Epithelial cell of proximal tubule (primary cell): ENCODE results near the gene SORBS1. TPM values are rescaled to one million over a fixed set of nuclear protein-coding genes. Genes with fewer than 3 reads are reported as not detected.

ENCODE experiments used
- DNase-seq: peaks from one replicate; pipeline ENCODE4 v3.0.0-alpha.2; 2011; ENCODE audit warnings: low read depth
- H3K4me3 ChIP-seq: 2 replicates; pipeline ENCODE4 v1.5.1; 2011; ENCODE audit warnings: low read depth, mild to moderate bottlenecking, low read length
- CTCF ChIP-seq: conservative IDR thresholded peaks from 2 replicates; pipeline ENCODE4 v1.5.1; 2012; ENCODE audit warnings: low read depth, mild to moderate bottlenecking, low read length
- total RNA-seq: library from RNA; depleted of rRNA; stranded (reverse); fragments of >200 nt; gene quantifications from 2 replicates; pipeline ENCODE4 v1.2.3, GENCODE V29; 2015

SORBS1 gene
- total RNA-seq, 1 donor from 2014 or later: 7.0 TPM

DNA sequence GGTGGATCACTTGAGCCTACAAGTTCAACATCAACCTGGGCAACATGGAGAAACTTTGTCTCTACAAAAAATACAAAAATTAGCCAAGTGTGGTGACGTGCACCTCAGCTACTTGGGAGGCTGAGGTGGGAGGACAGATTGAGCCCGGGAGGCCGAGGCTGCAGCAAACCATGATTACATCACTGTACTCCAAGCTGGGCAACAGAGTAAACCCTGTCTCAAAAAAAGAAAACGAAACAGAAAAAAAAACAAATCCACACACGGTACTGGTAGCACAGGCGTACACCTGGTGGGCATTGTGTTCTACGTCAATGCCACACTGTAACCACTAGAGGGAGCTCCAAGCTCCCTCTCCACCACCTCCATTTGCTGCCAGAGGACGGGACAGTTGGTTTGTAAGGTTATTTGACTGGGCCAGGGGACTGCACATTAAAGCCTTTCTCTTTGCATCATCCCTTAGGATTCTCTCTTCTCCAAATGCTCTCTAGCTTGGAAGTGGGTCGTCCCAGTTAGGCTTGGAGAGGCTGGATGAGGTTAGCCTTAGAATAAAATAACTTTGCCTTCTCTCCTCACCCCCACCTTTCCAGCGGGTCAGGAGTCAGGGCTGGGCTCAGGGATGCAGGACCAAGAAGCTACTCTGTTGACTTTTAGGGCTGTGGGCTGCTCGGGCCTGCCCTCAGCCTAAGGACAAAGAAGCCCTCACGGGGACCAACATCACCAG lies 130.8 kb downstream of the SORBS1 start:
- no peak overlapping the region for H3K4me3 ChIP-seq
- DNase-seq: no peak
- peak; percentile 99 for TF ChIP-seq CTCF

GRCh38 chr10:95429639-95430038 lies 131.5 kb downstream of the SORBS1 start:
- no peak for TF ChIP-seq CTCF
- no peak for DNase-seq
- no peak overlapping the region for H3K4me3 ChIP-seq

- no peak for DNase-seq
- TF ChIP-seq CTCF: no peak
- no peak overlapping the region for H3K4me3 ChIP-seq
These were observed 132.5 kb downstream of the SORBS1 start for GRCh38 chr10:95428701-95429100.

DNA sequence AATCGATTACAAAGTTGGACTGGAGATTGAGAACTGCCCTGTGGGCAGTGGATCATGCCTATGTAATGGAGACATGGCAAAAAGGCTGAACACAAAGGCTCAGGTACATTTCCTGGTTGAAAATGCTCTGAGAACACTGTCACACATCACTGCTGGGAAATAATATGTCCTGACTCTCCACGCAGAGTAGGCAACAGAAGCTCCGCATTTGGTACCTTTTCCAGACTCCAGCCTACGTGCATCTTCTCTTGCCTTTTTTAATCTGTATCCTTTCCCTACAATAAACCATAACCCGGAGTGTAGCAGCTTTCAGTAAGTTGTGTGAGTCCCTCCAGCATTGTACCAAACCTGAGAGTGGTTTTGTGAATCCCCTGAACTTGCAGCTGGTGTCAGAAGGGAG lies 134.7 kb downstream of the SORBS1 start:
- no peak overlapping the region for H3K4me3 ChIP-seq
- no peak for TF ChIP-seq CTCF
- DNase-seq: no peak

DNA sequence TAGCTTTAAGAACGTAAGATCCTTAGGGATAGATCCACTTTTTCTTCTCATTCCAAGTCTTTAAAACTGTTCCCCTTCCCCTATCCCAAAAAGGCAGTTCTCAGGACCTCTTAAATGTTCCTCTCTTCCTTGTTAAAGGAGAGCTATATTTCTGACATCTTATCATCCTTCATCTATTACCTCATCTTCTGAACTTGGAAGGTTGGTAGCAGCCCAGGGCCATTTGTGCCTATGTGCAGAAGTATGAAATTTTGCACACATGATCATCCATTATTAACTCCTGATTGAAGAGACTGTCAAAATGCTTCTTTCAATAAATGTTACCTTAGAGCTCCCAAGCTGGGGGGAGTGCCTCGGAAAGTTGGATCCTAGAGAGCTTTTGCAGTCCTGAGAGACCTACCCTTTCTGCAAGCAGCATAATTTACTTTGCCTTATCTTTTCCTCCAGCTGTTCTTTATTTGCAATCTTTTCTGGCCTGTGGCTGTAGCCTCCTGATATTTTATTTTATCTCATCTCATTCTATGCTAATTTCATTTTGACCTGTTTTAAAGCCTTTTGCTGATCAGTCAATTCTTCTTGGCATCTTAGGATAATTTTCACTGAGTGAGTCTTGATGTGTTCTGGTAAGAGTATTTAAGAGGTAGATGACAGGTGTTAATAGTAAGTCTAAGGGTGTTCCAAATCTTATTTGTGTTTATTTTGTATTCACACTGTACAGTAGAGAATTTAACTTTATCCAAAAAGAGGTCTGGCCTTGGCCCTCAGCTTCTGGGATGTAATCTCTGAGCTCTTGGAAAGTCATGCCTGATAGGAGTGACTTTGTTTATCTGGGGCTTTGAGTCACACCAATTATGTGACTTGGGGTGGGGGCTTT lies 135.3 kb downstream of the SORBS1 start:
- DNase-seq: no peak
- TF ChIP-seq CTCF: no peak
- no peak overlapping the region for H3K4me3 ChIP-seq

DNA sequence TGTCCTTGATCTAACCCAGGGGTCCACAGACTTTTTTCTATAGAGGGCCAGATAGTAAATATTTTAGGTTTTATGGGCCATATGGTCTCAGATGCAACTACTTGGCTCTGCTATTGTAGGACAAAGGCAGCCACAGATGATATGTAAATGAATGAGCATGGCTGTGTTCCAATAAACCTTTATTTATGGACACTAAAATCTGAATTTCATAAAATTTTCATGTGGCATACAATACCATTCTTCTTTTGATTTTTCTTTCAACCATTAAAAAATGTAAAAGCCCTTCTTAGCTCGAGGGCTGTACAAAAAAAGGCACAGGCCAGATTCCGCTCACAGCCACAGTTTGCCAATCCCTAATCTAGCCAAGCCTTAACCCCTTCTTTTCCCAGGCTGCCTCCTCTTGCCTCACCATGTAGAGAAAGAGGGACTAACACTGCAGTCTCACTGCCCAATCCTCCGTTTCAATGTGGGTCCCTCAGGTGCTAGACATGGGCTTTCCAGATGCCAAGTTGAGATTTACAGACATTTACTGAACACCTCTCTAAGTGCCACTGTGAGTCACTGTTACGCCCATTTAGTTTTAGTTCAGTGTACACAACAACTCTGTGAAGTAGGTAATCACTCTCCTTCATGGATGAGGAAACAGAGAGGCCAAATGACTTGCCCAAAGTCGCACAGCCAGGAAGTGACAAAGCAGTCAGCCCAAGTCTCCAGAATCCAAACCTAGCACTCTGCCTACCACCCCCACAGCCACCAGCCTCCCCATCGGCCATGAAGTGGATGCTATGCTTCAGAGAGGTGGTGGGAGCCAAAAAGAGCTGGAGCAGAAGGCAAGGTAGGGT lies 137.8 kb downstream of the SORBS1 start:
- peak; percentile 38 for DNase-seq
- TF ChIP-seq CTCF: no peak
- no peak overlapping the region for H3K4me3 ChIP-seq
